HL-60/S4 treated with phorbol 12-myristate 13-acetate at 8.2 ng/mL for 4 days and 3 days (cell line): ENCODE results near the gene HCK.

Source experiments
- in situ Hi-C: fragments of 300-500 bp; cut with MboI; formaldehyde crosslinking; loops from 2 replicates; pipeline ENCODE4 v1.15.0; 2022; ENCODE audit warnings: low sequenced_read_pairs

Gene HCK

DNA sequence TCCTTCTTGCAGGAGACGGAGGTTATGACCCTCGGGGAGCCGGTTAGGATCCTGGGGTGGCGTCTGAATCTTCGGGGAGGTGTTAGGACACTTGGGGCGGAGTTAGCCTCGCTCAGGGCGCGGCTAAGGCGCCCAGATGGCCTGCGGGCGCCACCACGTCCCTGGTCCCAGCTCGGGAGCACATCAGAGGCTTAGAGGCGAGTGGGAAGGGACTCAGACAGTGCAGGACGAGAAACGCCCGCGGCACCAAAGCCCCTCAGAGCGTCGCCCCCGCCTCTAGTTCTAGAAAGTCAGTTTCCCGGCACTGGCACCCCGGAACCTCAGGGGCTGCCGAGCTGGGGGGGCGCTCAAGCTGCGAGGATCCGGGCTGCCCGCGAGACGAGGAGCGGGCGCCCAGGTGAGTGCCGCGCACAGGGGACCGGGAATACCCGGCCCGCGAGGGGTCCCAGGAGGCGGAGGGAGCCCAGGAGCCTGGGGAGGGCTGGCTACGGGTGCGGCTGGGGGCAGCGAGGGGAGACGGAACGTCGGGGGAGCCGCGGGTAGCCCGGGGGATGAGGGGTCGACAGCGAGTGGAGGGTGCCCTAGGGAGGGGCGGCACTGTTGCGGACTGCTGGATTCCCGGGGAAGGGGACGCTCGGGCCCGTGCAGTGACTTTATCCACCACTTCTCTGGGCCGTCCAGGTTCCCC lies at the start of gene HCK:
Gene HCK (plus strand): TSS at position 153 of the 688 bp plus-strand sequence.
- in situ Hi-C loops = no loop called here

DNA sequence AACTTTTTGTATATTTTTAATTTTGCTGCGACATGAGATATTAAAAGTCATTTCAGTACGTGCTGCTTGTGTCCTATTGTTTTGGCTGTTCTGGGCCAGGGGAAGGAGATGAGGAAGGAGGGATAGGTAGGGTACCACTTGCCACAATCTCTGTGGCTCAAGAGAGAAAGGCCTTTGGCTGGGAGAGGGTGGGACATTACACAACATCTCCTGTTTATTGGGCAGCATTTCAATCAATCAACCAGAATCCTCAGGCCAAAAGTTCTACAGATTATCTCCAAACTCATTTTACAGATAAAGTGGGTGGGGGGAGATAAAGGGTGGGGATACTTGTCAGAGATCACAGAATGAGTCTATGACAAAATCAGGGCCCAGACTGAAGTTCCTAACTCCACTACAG lies 48.7 kb upstream of the HCK start:
- in situ Hi-C loops = no loop called here

DNA sequence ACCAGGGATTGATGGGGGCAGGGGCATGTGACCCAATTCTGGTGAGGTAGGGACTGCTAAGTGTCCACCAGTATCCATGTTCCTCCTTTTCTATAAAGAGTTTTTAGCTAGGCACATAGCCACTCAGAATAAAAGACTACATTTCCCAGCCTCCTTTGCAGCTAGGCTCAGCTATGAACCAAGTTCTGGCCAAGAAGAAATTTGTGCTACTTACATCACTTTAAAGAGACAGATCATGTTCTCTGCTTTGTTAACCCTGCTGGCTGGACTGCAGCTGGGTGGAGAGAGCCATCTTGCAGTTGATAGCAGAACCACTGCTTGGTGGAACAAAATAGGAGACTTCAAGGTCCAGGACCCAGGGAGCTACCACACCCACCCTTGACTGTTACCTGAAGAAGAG lies 47.1 kb upstream of the HCK start:
- in situ Hi-C loops = no loop called here

DNA sequence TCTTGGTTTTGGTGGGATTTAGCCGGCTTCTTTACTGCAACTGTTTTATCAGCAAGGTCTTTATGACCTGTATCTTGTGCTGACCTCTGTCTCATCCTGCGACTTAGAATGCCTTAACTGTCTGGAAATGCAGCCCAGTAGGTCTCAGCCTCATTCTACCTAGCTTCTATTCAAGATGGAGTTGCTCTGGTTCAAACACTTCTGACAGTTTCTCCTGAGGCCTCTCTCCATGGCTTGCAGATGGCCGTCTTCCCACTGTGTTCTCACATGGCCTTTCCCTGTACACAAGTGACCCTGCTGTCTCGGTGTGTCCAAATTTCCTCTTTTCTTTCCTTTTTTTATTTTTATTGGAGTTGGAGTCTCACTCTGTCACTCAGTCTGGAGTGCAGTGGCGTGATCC lies 46.0 kb upstream of the HCK start:
- in situ Hi-C loops = no loop called here

DNA sequence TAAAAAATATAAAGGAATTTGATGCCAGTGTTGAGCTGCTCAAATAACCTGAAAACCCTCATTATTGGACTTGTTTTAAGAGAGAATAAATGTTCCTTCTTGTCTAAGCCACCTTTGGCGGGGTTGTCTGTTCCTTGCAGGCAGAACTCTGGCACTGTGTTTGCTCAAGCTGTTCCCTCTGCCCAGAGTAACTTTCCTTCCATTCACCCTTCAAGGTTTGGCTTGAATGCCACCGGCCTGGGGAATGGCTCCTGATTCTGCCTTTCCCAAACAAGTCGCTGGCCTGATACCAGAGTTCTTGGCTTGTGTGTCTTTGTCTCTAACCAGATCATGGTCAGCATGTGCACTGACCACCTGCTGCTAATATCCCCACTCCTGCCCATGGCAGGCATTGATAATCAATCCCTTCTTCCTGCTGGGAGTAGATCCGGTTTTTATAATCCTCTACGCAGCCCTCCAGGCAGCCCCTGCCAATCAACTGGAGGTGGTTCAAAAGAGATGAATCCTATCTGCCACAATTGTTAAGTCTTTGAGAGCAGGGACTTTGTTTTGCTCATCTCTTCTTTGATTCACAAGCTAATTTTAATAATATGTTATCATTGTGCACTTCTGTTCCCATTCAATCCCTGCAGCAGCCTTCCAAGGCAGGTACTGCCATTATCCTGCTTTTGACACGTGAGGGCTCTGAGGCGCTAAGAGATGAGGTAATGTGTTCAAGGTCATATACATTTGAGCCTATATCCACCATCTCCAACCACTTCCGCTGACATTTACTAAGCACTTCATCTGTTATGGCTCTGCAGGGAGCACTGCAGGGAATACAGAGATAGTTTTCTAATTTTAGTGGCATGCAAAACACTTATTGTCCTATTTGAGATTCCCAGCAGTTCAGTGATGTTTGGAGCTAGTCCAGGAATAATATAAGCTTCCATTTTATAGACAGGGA lies 44.9 kb upstream of the HCK start:
- in situ Hi-C loops = no loop called here

DNA sequence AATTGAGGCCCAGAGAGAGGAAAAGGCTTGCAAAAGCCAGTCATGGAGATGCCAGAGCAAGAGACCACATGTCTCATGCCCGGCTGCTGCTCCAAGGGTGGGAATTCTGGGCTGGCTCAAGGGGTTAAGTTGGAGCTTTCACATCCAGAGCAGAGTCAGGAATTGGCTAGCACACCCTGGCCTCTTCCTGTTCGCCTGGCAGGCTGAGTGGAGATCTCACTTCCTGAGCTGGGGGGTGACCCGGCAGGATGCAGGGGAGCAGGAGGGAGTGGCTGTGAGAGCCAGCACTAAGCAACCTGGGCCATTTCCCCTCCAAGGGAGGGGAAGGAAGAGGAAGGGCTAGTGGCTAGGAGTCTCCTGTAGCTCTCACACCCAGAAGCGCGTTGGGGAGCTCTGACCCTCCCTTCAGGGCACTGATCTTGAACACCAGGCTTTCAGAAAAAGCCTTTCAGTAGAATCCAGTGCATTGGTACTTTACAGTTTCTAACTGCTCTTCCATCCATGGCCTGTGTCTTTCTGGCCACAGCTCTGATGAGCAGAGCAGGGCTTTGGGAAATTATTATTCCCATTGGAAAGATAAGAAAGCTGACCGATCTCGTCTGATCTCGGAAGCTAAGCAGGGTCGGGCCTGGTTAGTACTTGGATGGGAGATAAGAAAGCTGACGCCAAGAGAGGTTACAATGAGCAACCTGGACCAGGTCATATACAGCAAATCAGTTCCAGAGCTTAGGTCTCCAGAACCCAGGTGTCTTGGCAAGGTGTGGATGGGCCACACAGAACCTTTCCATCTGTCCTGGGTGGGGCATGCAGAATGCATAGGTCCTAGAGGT lies 44.0 kb upstream of the HCK start:
- in situ Hi-C loops = no loop called here

DNA sequence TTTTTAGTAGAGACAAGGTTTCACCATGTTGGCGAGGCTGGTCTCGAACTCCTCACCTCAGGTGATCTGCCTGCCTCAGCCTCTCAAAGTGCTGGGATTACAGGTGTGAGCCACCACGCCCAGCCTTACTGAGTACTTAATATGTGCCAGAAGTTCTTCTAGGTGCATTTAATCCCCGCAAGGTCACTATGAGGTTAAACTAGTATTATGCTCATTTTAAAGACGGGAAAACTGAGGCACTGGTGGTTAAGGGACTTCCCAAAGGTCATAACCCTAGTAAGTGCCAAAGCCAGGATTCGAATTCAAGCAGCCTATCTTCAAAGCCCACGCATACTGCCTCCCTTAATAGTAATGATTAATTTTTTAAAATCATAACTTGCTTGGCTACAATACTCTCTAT lies 42.5 kb upstream of the HCK start:
- in situ Hi-C loops = no loop called here

DNA sequence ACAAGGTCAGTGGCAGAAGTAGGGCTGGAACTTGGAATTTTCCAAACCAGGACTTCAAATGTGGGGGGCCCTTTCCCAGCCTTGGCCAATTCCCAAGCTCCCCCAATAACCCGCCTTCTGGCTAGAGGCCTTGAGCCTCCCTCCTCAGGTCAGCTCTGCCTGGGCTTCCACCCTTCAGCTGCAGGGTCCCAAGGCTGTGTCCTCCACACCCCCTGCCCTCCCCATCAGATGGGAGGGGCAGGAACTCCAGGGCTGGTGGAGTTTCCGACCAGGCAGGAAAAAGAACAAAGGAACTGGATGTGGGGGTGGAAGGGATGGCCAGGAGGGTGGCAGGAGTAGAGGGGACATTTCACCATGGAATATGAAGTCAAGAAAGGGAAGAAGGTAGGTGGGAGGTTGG lies 41.9 kb upstream of the HCK start, which contains the start of gene CCM2L:
Gene CCM2L (plus strand): TSS at position 338 of the 400 bp plus-strand sequence. CDS start 17 bp downstream, at position 355.
- in situ Hi-C loops = no loop called here

DNA sequence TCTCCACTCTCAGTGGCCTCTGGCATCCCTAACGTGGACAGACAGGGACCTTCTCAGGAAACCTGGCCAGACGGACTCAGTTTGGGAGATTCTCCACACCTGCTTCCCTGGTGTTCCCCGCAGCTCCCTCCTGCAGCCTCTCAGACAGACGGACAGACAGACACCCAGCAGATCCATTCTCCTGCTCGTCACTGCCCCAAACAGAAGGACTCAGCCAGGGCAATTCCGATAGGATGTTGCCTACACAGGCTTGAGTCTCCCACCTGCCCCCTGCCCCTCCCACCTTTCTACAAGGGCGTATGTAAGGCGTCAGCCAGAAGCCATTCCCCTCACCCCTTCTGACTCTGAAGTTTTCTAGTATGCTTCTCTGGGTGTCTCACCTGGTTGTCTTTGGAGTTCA lies 41.4 kb upstream of the HCK start:
- in situ Hi-C loops = no loop called here

DNA sequence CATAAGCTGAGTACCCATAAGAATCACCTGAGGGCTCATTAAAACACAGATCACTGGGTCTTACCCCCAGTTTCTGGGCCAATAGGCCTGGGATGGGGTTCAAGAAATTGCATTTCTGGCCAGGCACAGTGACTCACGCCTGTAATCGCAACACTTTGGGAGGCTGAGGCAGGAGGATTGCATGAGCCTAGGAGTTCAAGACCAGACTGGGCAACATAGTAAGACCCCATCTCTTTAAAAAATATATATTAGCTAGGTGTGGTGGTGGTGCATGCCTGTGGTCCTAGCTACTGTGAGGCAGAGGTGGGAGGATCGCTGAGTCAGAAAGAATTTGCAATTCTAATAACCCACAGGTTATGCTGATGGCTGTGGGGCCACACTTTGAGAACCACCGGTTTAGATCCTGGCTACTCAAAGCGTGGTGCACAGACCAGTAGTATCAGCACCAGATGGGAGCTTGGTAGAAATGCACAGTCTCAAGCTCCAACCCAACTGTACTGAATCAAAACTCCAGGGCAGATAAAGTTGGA lies 39.8 kb upstream of the HCK start:
- in situ Hi-C loops = no loop called here

DNA sequence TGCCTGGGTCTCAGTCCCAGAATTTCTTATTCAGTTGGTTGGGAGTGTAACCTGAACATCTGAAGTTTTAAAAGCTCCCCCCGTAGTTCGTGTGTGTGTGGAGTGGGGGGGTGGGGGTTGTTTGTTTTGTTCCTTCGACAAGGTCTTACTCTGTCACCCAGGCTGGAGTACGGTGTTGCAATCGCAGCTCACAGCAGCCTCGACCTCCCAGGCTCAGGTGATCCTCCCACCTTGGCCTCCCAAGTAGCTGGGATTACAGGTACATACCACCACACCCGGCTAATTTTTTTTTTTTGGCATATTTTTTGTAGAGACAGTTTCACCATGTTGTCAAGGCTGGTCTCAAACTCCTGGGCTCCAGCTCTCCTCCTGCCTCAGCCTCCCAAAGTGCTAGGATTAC lies 38.7 kb upstream of the HCK start:
- in situ Hi-C loops = no loop called here

DNA sequence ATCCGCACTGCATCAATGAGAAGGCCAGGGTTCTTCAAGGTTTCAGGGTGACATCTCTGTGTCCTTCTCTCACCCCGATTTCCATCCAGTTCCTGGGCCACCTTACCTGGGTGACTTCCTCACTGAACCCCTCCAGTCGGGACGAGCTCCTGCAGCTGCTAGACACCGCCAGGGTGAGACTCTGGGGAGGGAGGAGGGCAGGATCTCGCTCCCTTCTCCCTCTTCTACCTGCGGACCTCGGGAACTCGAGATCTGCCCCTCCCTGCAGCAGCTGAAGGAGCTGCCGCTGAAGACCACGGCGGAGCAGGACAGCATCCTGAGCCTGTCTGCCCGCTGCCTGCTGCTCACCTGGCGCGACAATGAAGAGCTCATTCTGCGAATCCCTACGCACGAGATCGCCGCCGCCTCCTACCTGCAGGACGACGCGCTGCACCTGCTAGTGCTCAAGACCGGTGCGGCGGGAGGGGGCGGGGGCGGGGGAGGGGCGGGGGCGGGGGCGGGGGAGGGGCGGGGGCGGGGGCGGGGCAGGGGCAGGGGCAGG lies 34.3 kb upstream of the HCK start:
- in situ Hi-C loops = no loop called here

DNA sequence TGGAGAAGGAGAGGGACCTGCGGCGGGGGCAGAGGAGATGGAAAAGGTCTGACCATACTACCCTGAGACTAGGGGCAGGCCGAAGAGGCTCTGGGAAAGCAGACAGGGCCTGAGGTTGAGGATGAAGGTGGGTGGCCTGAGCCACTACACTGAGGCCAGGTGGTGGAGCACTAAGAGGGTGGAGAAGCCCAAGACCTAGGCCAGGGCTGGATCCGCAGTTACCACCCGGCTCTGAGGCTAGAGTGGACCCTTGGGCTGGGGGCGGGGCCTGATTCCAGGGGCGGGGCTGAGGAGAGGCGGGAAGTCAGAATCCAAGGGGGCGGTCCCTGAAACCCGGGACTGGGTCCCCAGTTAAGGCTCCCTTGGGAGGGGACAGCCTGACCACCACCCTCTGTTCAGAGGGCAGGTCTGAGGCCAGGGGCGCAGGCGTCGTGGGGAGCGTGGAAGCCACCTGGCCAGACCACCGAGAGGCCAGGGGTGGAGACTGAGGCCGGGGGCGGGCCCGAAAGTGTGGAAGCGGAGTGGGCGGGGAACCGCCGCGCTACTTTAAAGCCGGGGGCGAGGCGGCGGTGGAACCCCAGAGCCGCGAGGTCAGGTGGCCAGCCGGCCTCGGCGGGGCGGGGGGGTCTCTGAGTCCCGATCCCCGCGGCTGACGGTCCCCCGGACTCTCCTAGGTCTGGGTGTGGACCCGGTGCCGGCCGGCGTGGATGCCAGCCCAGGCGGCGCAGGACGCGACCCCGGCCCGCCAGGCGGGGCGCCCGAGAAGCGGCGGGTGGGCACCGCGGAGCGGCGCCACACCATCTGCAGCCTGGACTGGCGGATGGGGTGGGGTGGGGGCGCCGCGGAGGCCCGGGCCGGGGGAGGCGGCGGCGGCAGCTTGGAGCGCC lies 33.5 kb upstream of the HCK start:
- in situ Hi-C loops = no loop called here

DNA sequence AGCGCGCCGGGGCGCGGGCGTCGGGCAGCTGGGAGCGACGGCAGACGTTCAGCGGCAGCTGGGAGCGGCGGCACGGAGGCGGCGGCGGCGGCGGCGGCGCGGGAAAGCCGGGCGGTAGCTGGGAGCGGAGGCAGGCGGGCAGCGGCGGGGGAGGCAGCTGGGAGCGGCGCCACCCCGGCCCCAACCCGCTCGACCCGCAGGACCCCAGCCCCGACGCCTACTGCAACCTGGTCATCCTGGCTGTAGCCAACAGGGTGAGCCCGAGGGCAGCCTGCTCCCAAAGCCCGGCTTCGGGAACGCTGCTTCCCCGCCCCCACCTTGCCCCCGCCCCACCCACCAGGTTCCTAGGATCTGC lies 32.9 kb upstream of the HCK start:
- in situ Hi-C loops = no loop called here

DNA sequence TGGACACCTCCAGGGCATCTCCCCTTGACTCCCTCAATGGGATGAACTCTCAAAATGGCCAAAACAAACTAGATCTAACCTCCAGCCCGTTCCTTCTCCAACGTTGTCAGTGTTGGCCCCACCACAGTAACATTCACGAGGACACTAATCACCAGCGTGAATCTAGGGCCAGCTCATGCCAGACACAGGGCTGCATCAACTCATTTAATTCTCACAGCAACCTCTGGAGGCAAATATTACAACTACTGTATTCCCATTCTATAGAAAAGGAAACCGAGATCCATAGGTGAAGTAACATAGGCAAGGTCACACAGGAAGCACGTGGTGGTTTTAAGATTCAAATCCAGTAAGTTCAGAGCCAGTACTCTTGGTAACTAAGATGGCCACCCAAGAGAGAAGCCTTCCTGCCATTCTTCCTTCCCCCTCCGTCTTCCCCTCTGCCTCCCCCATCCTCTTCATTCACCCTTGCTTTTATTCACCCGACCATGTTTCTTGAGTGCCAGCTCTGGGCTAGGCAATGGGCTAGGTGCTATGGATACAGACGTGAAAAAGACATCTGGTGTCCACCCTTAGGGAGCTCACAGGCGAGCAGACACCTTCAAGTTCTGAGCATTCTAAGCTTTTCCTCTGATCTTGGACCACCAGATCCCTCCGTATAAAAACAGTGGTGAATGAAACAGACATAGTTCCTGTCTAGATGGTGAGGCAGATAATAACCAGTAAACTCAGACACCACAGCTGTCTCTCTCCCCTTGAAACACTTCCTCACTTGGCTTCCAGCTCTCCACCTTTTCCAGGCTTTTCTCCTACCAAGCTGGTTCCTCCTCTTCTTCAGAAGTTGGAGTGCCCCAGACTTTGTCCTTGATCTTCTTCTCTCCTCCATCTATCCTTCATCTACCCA lies 32.2 kb upstream of the HCK start:
- in situ Hi-C loops = no loop called here

DNA sequence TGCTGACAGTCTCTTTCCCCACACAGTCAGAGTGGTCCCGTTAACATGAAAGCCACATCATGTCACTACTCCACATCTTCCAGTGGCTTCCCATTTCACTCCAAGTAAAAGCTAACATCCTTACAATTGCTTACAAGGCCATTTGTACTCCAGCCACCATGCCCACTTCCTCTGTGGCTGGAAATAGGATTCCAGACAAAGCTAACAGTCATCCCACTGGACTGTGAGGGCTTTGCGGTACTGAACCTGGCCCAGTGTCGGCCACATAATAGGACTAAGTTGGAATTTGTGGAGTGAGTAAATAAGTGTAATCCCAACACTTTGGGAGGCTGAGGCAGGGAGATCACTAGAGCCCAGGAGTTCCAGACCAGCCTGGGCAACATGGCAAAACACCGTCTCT lies 31.0 kb upstream of the HCK start:
- in situ Hi-C loops = no loop called here

DNA sequence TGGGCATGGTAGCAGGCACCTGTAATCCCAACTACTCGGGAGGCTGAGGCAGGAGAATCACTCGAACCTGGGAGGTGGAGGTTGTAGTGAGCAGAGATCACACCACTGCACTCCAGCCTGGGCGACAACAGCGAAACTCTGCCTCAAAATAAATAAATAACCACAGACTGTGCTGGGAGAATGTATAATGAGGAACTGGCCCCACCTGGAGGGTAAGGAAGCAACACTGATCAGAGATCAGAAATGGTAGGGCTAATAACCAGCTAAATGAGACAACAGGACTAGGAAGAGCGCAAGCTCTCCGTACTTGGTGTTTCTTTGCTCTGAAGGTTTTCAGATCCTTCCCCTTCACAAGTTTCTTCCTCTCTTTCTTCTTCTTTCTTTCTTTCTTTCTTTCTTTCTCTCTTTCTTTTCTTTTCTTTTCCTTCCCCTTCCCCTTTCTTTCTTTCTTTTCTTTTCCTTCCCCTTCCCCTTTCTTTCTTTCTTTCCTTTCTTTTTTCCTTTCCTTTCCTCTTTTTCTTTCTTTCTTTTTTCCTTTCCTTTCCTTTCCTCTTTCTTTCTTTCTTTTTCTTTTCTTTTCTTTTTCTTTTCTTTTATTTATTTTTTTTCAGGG lies 27.3 kb upstream of the HCK start:
- in situ Hi-C loops = no loop called here

DNA sequence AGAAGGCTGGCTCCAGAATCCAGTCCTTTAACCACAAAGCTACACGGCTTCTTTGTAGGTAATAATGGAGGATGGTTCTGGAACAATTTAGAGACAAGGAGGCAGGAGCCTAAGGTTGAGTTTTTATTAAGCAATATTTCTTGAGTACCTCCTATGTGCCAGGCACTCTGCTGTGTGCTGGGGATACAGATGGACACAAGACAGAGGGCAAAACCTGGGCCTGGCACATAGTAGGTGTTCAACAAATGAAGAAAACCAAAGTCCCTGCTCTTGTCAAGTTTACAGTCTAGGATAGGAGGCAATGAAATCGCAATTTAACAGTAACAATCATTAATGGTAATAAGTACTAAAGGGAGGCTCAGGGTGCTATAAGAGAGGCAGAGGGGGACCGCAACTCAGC lies 24.4 kb upstream of the HCK start:
- in situ Hi-C loops = no loop called here
